ENCODE results near the gene VASP.
A peak's percentile ranks its signal among the peaks of the same experiment; 100 is the strongest.

Gene VASP

GRCh38 chr19:45554481-45554880, 47.2 kb downstream of the VASP start:
- DNase-seq (ENCODE audit: low read depth, low spot score): no peak

- DNase-seq (ENCODE audit: low read depth, low spot score): no peak
Observed at GRCh38 chr19:45556835-45557234, 49.6 kb downstream of the VASP start.

GRCh38 chr19:45558399-45558878, 51.2 kb downstream of the VASP start:
- DNase-seq (ENCODE audit: low read depth, low spot score): peak; percentile 30

GRCh38 chr19:45560038-45560437, 52.8 kb downstream of the VASP start:
- no peak for DNase-seq (ENCODE audit: low read depth, low spot score)

GRCh38 chr19:45560686-45561085, 53.4 kb downstream of the VASP start:
- no peak for DNase-seq (ENCODE audit: low read depth, low spot score)

- DNase-seq (ENCODE audit: low read depth, low spot score): no peak
Observed at GRCh38 chr19:45564131-45564780, 57.0 kb downstream of the VASP start.

GRCh38 chr19:45567609-45568008, 60.3 kb downstream of the VASP start:
- DNase-seq (ENCODE audit: low read depth, low spot score): no peak

GRCh38 chr19:45568732-45569131, 61.5 kb downstream of the VASP start:
- no peak for DNase-seq (ENCODE audit: low read depth, low spot score)

- DNase-seq (ENCODE audit: low read depth, low spot score): peak; percentile 10
Observed at GRCh38 chr19:45569619-45570421, 62.5 kb downstream of the VASP start.

GRCh38 chr19:45571457-45572220, 64.4 kb downstream of the VASP start:
- no peak for DNase-seq (ENCODE audit: low read depth, low spot score)

GRCh38 chr19:45574526-45574925, 67.2 kb downstream of the VASP start:
- DNase-seq (ENCODE audit: low read depth, low spot score): no peak

- no peak for DNase-seq (ENCODE audit: low read depth, low spot score)
Observed at GRCh38 chr19:45575216-45575615, 67.9 kb downstream of the VASP start.

Data from activated CD4-positive, CD25-positive, alpha-beta regulatory T cell treated with anti-CD3 and anti-CD28 coated beads, Interleukin-2, amount 50 U/mL, for 16 hours (primary cell).